ENCODE results near the gene PAQR3.
A peak's percentile ranks its signal among the peaks of the same experiment; 100 is the strongest.

Gene PAQR3

GRCh38 chr4:78953231-78953630 lies 14.0 kb upstream of the PAQR3 start:
- H3K36me3 ChIP-seq (replicated peaks) = no peaks in the 10 kb centered on the region
- no peak for DNase-seq
- no peaks in the 10 kb centered on the region for H3K27me3 ChIP-seq (replicated peaks)
- in situ Hi-C loops (cut with HindIII; ENCODE audit: low pct_ligation_motif_present, low sequenced_read_pairs) = no loop called here
- no peak for TF ChIP-seq CTCF (IDR thresholded peaks at IDR 0.05; ENCODE audit: low read depth, low read length, missing control alignments)
- no peak overlapping the region for H3K4me3 ChIP-seq (ENCODE audit: low read depth, low read length)
- H3K27ac ChIP-seq = no peak overlapping the region

- no peak for DNase-seq
- H3K27me3 ChIP-seq (replicated peaks) = no peaks in the 10 kb centered on the region
- peak; percentile 75 for TF ChIP-seq CTCF (IDR thresholded peaks at IDR 0.05; ENCODE audit: low read depth, low read length, missing control alignments)
- H3K27ac ChIP-seq = no peak overlapping the region
- in situ Hi-C loops (cut with HindIII; ENCODE audit: low pct_ligation_motif_present, low sequenced_read_pairs) = no loop called here
- no peaks in the 10 kb centered on the region for H3K36me3 ChIP-seq (replicated peaks)
- no peak overlapping the region for H3K4me3 ChIP-seq (ENCODE audit: low read depth, low read length)
Observed at GRCh38 chr4:78951862-78952472, 12.7 kb upstream of the PAQR3 start.

GRCh38 chr4:78949735-78950134 lies 10.5 kb upstream of the PAQR3 start:
- no peak for TF ChIP-seq CTCF (IDR thresholded peaks at IDR 0.05; ENCODE audit: low read depth, low read length, missing control alignments)
- no peak for DNase-seq
- Histone ChIP-seq H3K27me3 (replicated peaks) (no peaks in the 10 kb centered on the region), H3K4me3 (ENCODE audit: low read depth, low read length) (no peak overlapping the region), H3K36me3 (replicated peaks) (no peaks in the 10 kb centered on the region), H3K27ac (no peak overlapping the region)
- in situ Hi-C loops (cut with HindIII; ENCODE audit: low pct_ligation_motif_present, low sequenced_read_pairs) = no loop called here

GRCh38 chr4:78945651-78946179 lies 6.5 kb upstream of the PAQR3 start:
- Histone ChIP-seq H3K4me3 (ENCODE audit: low read depth, low read length) (no peak overlapping the region), H3K36me3 (replicated peaks) (no peaks in the 10 kb centered on the region), H3K27me3 (replicated peaks) (no peaks in the 10 kb centered on the region), H3K27ac (no peak overlapping the region)
- TF ChIP-seq CTCF (IDR thresholded peaks at IDR 0.05; ENCODE audit: low read depth, low read length, missing control alignments) = no peak
- peak; percentile 32 for DNase-seq
- in situ Hi-C loops (cut with HindIII; ENCODE audit: low pct_ligation_motif_present, low sequenced_read_pairs) = no loop called here

- in situ Hi-C loops (cut with HindIII; ENCODE audit: low pct_ligation_motif_present, low sequenced_read_pairs) = no loop called here
- TF ChIP-seq CTCF (IDR thresholded peaks at IDR 0.05; ENCODE audit: low read depth, low read length, missing control alignments) = no peak
- Histone ChIP-seq H3K36me3 (replicated peaks) (no peaks in the 10 kb centered on the region), H3K27ac (no peak overlapping the region), H3K27me3 (replicated peaks) (no peaks in the 10 kb centered on the region), H3K4me3 (ENCODE audit: low read depth, low read length) (no peak overlapping the region)
- no peak for DNase-seq
Observed at GRCh38 chr4:78944381-78944780, 5.1 kb upstream of the PAQR3 start.

GRCh38 chr4:78940752-78941151 lies 1.5 kb upstream of the PAQR3 start:
- Histone ChIP-seq H3K27ac (no peak overlapping the region), H3K4me3 (ENCODE audit: low read depth, low read length) (no peak overlapping the region), H3K36me3 (replicated peaks) (no peaks in the 10 kb centered on the region), H3K27me3 (replicated peaks) (no peaks in the 10 kb centered on the region)
- no peak for TF ChIP-seq CTCF (IDR thresholded peaks at IDR 0.05; ENCODE audit: low read depth, low read length, missing control alignments)
- in situ Hi-C loops (cut with HindIII; ENCODE audit: low pct_ligation_motif_present, low sequenced_read_pairs) = no loop called here
- no peak for DNase-seq
